Heart right ventricle (tissue), 16 donors: ENCODE measurements around the gene SERPINB10. TPM values are rescaled to one million over a fixed set of nuclear protein-coding genes. Genes with fewer than 3 reads are reported as not detected.

Experiments
- ATAC-seq, 8 donors: fragments of 200-7000 bp; cut with Tn5 transposase; one replicate each; pipeline ENCODE4 v1.9.1; 2020; ENCODE audit warnings: mild to moderate bottlenecking in 8 of 8, moderate library complexity in 8 of 8, moderate number of reproducible peaks in 1 of 8
- DNase-seq, 2 donors: peaks; one replicate each; pipeline ENCODE4 v3.0.0-alpha.2; 2020
- H3K27ac ChIP-seq, 10 donors: fragments of 200-600 bp; sonication (generic) in 2 of 10; one replicate each; pipeline versions ENCODE4 v1.5.0 to v1.8.0; 2020 to 2022; ENCODE audit warnings: mild to moderate bottlenecking in 3 of 10
- H3K27me3 ChIP-seq, 7 donors: fragments of 200-600 bp; one replicate each; pipeline ENCODE4 v1.8.0; 2021 to 2022; ENCODE audit warnings: mild to moderate bottlenecking in 2 of 7
- H3K36me3 ChIP-seq, 9 donors: fragments of 200-600 bp; sonication (generic) in 1 of 9; one replicate each; pipeline versions ENCODE4 v1.5.0 to v1.8.0; 2020 to 2022; ENCODE audit warnings: mild to moderate bottlenecking in 2 of 9
- H3K4me1 ChIP-seq, 9 donors: fragments of 200-600 bp; sonication (generic) in 1 of 9; one replicate each; pipeline versions ENCODE4 v1.5.0 to v1.8.0; 2020 to 2022; ENCODE audit warnings: mild to moderate bottlenecking in 4 of 9
- H3K4me3 ChIP-seq, 10 donors: fragments of 200-600 bp; sonication (generic) in 2 of 10; one replicate each; pipeline versions ENCODE4 v1.5.0 to v1.8.0; 2020 to 2022; ENCODE audit warnings: mild to moderate bottlenecking in 7 of 10, moderate library complexity in 2 of 10
- H3K9me3 ChIP-seq, 11 donors: fragments of 200-600 bp in 10 of 11; sonication (generic) in 2 of 11; one replicate each; pipeline versions ENCODE4 v1.5.0 to v1.8.0; 2013 to 2022; ENCODE audit warnings: mild to moderate bottlenecking in 2 of 11, control low read depth in 1 of 11, moderate library complexity in 1 of 11
- WGBS, 2 donors: extraction: QIAGEN DNeasy Blood & Tissue Kit; methylation state at CpG; one replicate each; pipeline ENCODE4 v1.1.7; 2013; ENCODE audit warnings: inconsistent platforms in 1 of 2; 5-methylcytosine and 5-hydroxymethylcytosine counted together
- intact Hi-C, 10 donors: fragments of 100-400 bp; cut with DNase I; formaldehyde crosslinking; loops; one replicate each; pipeline versions ENCODE4 v1.11.1 to v1.14.2; 2022
- polyA plus RNA-seq, 2 donors: library from polyadenylated mRNA; stranded (reverse); fragments of 200-250 nt; gene quantifications; one replicate each; pipeline ENCODE4 v1.2.3, GENCODE V29; 2013
- total RNA-seq, 10 donors: library from RNA; stranded (reverse); fragmentation: NEBNext Ultra II Directional in 3 of 10; extraction: Animal tissue kit (Norgen Biotek cat#: 25700) in 3 of 10; gene quantifications; one replicate each; pipeline versions ENCODE4 v1.2.1 to v1.2.4, GENCODE V29; 2021 to 2023
- TF ChIP-seq, protein P1 (sequence below), 9 donors: fragments of 200-600 bp; sonication (generic) in 2 of 9; IDR thresholded peaks; one replicate each; pipeline versions ENCODE4 v1.5.0 to v1.8.0; 2021 to 2022; ENCODE audit warnings: antibody characterized with exemption in 9 of 9, mild to moderate bottlenecking in 5 of 9, moderate library complexity in 1 of 9
- donor health status: Arrhythmogenic right ventricular cardiomyopathy.
- donor health status: ischemic (EF 13 %, LVEDD 7.1; RV severe dilation, severe dysfunction).
- donor health status: healthy with polysubstance abuse.
- donor health status: DM: no; HTN: yes; CAD: no.
- donor health status: DM: no; HTN: no; CAD: no.
- donor health status: ischemic (EF 25% LVEDD 6.9; RV normal size, moderate dysfunction).
- donor health status: ischemic (EF 25% LVEDD 5.7; RV mildly dilated, moderate dysfunction).
- donor health status: healthy.
- donor health status: DM: yes; HTN: yes; CAD: no.
- donor health status: Ischemic cardiomyopathy.
- donor health status: ischemic (EF 35%, LVEDD 5.7; RV mildly dilated, moderate dysfunction).
- donor health status: nonischemic (EF 11% LVEDD 7.7; RV severe dilation, severe dysfunction).
- donor health status: DM: yes; HTN: yes; CAD: no.
- donor health status: PGD.
- donor health status: ischemic (EF 29% LVEDD 5.4; RV normal size, mild dysfunction).
- donor health status: nonischemic (EF 23%, LVEDD 6.1; RV moderate dilation, normal function).

Gene SERPINB10
- total and polyA plus RNA-seq, 12 donors = not detected

DNA sequence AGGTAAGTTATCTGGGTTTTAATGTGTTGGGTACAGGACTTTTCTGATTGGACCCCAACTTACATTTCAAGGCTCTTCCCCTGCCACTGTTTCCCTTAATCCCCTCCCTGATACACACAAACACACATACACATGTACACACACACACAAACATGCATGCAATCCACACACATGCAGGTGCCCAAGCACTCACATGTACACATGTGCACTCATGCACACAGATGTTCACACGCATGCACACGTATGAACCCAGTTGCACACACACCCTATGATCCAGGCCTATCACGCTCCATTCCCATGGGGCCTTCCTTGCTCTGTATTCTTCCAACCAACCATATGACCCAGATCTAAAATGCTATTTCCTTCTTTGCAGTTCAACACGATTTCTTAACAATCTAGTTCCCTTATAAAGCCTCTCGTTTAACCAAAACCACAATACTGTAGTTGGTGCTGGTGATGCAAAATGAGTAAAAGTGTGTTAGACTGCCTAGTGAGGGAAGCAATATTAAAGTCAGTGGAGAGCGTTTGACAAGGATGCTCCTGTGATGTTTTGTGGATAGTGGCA, 73.2 kb downstream of the SERPINB10 start:
- 79 to 86% methylated on average over 6 of the region's 6 CpGs for WGBS, 2 donors
- Histone ChIP-seq H3K36me3 (peaks cover 0 to 62% (median 0%) of the 10 kb centered on the region in 9 donors), H3K4me1 (peaks cover 0 to 40% (median 4%) of the 10 kb centered on the region in 9 donors), H3K27me3 (no peaks in the 10 kb centered on the region), H3K9me3 (no peaks in the 10 kb centered on the region), H3K4me3 (no peak overlapping the region), H3K27ac (peak overlapping the region in 1 of 10 donors; percentile 1)
- intact Hi-C loops = no loop called here
- DNase-seq (no peak), ATAC-seq (no peak)
- TF ChIP-seq, protein P1, sequence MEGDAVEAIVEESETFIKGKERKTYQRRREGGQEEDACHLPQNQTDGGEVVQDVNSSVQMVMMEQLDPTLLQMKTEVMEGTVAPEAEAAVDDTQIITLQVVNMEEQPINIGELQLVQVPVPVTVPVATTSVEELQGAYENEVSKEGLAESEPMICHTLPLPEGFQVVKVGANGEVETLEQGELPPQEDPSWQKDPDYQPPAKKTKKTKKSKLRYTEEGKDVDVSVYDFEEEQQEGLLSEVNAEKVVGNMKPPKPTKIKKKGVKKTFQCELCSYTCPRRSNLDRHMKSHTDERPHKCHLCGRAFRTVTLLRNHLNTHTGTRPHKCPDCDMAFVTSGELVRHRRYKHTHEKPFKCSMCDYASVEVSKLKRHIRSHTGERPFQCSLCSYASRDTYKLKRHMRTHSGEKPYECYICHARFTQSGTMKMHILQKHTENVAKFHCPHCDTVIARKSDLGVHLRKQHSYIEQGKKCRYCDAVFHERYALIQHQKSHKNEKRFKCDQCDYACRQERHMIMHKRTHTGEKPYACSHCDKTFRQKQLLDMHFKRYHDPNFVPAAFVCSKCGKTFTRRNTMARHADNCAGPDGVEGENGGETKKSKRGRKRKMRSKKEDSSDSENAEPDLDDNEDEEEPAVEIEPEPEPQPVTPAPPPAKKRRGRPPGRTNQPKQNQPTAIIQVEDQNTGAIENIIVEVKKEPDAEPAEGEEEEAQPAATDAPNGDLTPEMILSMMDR (IDR thresholded peaks at IDR 0.05) = no peak

DNA sequence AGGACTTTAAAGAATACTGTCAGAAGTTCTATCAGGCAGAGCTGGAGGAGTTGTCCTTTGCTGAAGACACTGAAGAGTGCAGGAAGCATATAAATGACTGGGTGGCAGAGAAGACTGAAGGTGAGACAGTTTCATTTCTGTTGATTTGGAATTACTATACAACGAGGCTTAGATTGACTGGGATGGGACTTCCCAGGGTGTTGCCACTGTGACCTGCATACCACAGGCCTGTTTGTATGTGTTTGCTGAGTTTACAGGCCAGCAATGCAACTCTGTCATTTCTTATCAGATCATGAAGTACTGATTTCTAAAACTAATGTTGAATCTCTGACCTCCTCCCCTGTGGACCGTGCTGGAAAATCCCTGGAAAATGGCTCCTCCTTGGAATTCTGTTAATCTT, 74.0 kb downstream of the SERPINB10 start:
- ATAC-seq (no peak), DNase-seq (no peak)
- intact Hi-C loops = no loop called here
- 63 to 70% methylated on average over 2 of the region's 2 CpGs for WGBS, 2 donors
- TF ChIP-seq, protein P1 (IDR thresholded peaks at IDR 0.05) = no peak
- Histone ChIP-seq H3K36me3 (peaks cover 0 to 70% (median 0%) of the 10 kb centered on the region in 9 donors), H3K27me3 (no peaks in the 10 kb centered on the region), H3K27ac (no peak overlapping the region), H3K4me3 (no peak overlapping the region), H3K4me1 (peaks cover 0 to 33% (median 4%) of the 10 kb centered on the region in 9 donors), H3K9me3 (no peaks in the 10 kb centered on the region)

DNA sequence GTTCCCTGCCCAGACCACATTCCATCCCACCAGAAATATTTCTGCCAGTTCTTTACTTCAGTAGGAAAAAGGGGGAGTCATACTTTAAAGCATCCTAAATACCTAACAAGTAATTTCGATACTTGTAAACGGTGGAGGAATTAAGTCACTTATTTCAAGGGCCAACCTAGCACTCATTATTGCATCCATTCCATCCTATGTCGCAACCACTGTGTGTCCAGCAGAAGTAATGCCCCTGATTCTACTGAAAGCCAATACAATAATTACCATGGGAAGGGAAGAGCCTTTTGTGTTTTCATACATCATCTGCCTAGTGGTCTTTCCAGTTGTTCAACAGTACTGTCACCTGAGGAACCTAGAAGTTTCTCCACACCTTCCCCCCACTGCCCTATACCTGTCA, 74.6 kb downstream of the SERPINB10 start:
- DNase-seq (no peak), ATAC-seq (no peak)
- no peak overlapping the region for H3K4me3 ChIP-seq
- H3K4me1 ChIP-seq = peaks cover 0 to 28% (median 4%) of the 10 kb centered on the region in 9 donors
- H3K27ac ChIP-seq = no peak overlapping the region
- peaks cover 0 to 76% (median 0%) of the 10 kb centered on the region in 9 donors for H3K36me3 ChIP-seq
- WGBS, 2 donors = 92 to 97% methylated on average over 3 of the region's 3 CpGs
- H3K27me3 ChIP-seq = no peaks in the 10 kb centered on the region
- TF ChIP-seq, protein P1 (IDR thresholded peaks at IDR 0.05) = no peak
- H3K9me3 ChIP-seq = no peaks in the 10 kb centered on the region
- intact Hi-C loops = no loop called here

Other genes starting within 250 kb of the SERPINB10 start
- gene SERPINB3, start 246.1 kb upstream of the SERPINB10 start, total RNA-seq = not detected
- under 1 TPM in 1 of 2 donors, not detected in 1; 0.14 TPM for gene SERPINB3, start 246.1 kb upstream of the SERPINB10 start, polyA plus RNA-seq
- not detected for gene SERPINB11, start 205.0 kb upstream of the SERPINB10 start, total RNA-seq
- not detected for gene SERPINB11, start 205.0 kb upstream of the SERPINB10 start, polyA plus RNA-seq
- gene SERPINB7, start 132.5 kb upstream of the SERPINB10 start, total RNA-seq = not detected
- not detected for gene SERPINB7, start 132.5 kb upstream of the SERPINB10 start, polyA plus RNA-seq
- under 1 TPM in 2 of 10 donors, not detected in 8; 0.14 to 0.20 TPM for gene SERPINB2, start 20.3 kb upstream of the SERPINB10 start, total RNA-seq
- gene SERPINB2, start 20.3 kb upstream of the SERPINB10 start, polyA plus RNA-seq = under 1 TPM in 1 of 2 donors, not detected in 1; 0.12 TPM
- gene HMSD, start 41.3 kb downstream of the SERPINB10 start, total RNA-seq = under 1 TPM in 3 of 10 donors, not detected in 7; 0.13 to 0.88 (median 0.57) TPM
- gene HMSD, start 41.3 kb downstream of the SERPINB10 start, polyA plus RNA-seq = under 1 TPM in 1 of 2 donors, not detected in 1; 0.03 TPM
- 10 to 100 TPM in 1 of 10 donors, 1 to 10 TPM in 8, under 1 TPM in 1; 0.81 to 10.9 (median 2.5) TPM for gene SERPINB8, start 62.1 kb downstream of the SERPINB10 start, total RNA-seq
- 10 to 100 TPM in 1 of 2 donors, 1 to 10 TPM in 1; 1.3 to 10.3 TPM for gene SERPINB8, start 62.1 kb downstream of the SERPINB10 start, polyA plus RNA-seq
- not detected for gene LINC00305, start 241.1 kb downstream of the SERPINB10 start, total RNA-seq
- not detected for gene LINC00305, start 241.1 kb downstream of the SERPINB10 start, polyA plus RNA-seq